ENCODE data around the gene NBPF3. TPM values are rescaled to one million over a fixed set of nuclear protein-coding genes. Genes with fewer than 3 reads are reported as not detected.

NBPF3 gene
- total RNA-seq, 1 donor, result 24.6 TPM

DNA sequence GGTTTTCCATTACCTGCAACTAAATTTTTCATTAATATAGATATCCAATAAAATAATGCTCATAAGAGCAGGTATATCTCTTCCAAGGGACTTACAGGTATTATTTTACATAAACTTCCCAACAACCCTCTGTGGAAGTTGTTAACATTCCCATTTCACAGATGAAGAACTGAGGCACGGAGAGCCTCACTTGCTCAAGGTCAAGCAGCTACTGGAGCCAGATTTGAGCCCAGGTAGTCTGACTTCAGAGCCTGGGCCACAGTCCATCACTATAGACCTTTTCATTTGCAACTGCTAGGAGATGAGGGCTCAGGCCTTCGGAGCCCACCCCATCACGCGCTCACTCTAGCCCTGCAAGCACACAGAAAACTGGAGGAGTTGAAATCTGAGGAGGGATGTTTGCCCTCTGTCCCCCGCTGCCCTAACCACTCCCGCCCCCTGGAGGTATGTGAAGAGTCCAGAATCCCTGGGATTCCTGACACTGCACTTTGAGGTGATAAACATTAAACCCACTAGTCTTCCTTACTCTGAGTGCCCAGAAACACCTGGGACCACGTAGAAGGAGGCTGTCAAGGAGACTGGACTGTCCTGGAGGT lies 57.6 kb downstream of the NBPF3 start:
- H3K27ac ChIP-seq (ENCODE audit: low read depth, low read length), result no peak overlapping the region
- H3K79me2 ChIP-seq (ENCODE audit: insufficient read depth, low read length), result no peaks in the 10 kb centered on the region
- no peaks in the 10 kb centered on the region for H4K20me1 ChIP-seq (ENCODE audit: insufficient read depth, low read length)
- no peak overlapping the region for H3K4me2 ChIP-seq (ENCODE audit: insufficient read depth, low read length)
- H3K27me3 ChIP-seq (ENCODE audit: insufficient read depth, low read length), result peaks cover 28% of the 10 kb centered on the region
- TF ChIP-seq, protein P1, sequence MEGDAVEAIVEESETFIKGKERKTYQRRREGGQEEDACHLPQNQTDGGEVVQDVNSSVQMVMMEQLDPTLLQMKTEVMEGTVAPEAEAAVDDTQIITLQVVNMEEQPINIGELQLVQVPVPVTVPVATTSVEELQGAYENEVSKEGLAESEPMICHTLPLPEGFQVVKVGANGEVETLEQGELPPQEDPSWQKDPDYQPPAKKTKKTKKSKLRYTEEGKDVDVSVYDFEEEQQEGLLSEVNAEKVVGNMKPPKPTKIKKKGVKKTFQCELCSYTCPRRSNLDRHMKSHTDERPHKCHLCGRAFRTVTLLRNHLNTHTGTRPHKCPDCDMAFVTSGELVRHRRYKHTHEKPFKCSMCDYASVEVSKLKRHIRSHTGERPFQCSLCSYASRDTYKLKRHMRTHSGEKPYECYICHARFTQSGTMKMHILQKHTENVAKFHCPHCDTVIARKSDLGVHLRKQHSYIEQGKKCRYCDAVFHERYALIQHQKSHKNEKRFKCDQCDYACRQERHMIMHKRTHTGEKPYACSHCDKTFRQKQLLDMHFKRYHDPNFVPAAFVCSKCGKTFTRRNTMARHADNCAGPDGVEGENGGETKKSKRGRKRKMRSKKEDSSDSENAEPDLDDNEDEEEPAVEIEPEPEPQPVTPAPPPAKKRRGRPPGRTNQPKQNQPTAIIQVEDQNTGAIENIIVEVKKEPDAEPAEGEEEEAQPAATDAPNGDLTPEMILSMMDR (IDR thresholded peaks at IDR 0.05; ENCODE audit: extremely low read depth, low read depth, low read length), result no peak
- DNase-seq (ENCODE audit: insufficient read length, low spot score, missing footprints), result no peak
- H3K36me3 ChIP-seq (ENCODE audit: insufficient read depth, low read length), result no peaks in the 10 kb centered on the region
- H2AFZ ChIP-seq (ENCODE audit: low read length), result no peak overlapping the region
- peaks cover 2% of the 10 kb centered on the region for H3K9me3 ChIP-seq (ENCODE audit: low read depth, low read length)
- H3K4me1 ChIP-seq (ENCODE audit: insufficient read depth, low read length), result no peaks in the 10 kb centered on the region
- H3K4me3 ChIP-seq (ENCODE audit: insufficient read depth, low read length), result no peak overlapping the region

DNA sequence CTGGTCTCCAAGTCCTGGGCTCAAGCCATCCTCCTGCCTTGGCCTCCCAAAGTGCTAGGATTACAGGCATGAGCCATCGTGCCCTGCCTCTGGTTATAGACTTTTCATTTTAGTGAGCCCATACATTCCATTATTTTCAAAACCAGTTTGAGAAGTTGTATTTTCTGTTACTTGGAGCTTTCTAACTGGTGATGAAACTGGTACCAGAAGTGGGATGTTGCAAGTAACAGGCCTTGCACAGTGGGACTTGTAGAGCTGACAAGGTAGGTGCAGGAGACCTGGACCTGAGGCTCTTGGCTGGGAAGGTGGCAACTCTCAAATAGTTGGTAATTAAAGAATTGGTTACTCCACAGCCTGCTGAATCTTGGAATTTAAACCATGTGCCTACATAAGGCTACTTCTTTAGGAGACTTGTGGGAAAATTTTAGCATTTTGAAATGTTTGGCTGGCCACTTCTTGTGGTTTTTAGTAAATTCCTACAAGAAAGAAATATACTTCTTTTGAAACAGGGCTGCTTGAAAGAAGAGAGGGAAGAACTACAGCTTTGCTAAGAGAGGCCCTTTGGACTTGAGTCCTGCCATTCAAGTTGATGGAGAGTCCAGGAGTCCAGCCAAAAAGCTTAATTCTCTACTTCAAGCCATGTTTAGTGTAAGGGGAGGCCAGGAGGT lies 59.5 kb downstream of the NBPF3 start:
- DNase-seq (ENCODE audit: insufficient read length, low spot score, missing footprints), result no peak

DNA sequence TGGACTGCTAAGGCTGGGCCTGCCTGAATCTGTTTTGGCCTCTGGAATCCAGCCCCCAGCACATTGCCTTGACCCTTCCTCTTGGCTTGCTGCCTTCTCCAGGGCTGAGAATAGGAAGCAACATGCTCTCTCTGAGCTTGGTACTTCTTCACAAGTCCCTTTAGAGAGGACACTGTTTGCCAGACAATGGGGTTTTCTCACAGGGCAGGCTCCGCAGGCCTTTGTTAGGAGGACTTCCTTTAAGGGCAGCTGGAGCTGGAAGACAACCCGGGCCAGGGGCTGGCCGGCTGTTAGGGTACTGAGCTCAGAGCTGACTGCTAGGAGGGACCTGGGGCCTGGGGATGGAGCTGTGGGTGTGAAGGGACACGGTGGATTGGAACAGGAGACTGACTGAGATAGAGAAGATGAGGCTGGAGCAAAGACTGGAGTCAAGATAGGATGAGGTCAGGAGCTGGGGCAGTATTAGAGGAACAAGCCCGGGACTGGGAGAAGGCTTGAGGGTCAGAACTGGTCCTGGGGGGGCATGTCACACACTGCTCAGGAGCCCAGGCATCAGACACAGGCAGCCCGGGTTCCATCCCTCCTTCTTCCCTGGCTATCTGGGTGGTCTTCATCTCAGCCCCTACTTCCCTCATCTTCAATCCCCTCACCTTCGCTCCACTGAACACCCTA lies 63.9 kb downstream of the NBPF3 start:
- Histone ChIP-seq H4K20me1 (ENCODE audit: insufficient read depth, low read length) (no peaks in the 10 kb centered on the region), H3K4me1 (ENCODE audit: insufficient read depth, low read length) (peaks cover 4% of the 10 kb centered on the region), H3K27me3 (ENCODE audit: insufficient read depth, low read length) (peaks cover 18% of the 10 kb centered on the region), H2AFZ (ENCODE audit: low read length) (no peak overlapping the region), H3K4me2 (ENCODE audit: insufficient read depth, low read length) (no peak overlapping the region), H3K4me3 (ENCODE audit: insufficient read depth, low read length) (no peak overlapping the region), H3K36me3 (ENCODE audit: insufficient read depth, low read length) (no peaks in the 10 kb centered on the region), H3K9me3 (ENCODE audit: low read depth, low read length) (peaks cover 2% of the 10 kb centered on the region), H3K27ac (ENCODE audit: low read depth, low read length) (no peak overlapping the region), H3K79me2 (ENCODE audit: insufficient read depth, low read length) (no peaks in the 10 kb centered on the region)
- TF ChIP-seq, protein P1 (IDR thresholded peaks at IDR 0.05; ENCODE audit: extremely low read depth, low read depth, low read length), result no peak
- DNase-seq (ENCODE audit: insufficient read length, low spot score, missing footprints), result no peak

More for the DNA sequence above, 59.5 kb downstream of the NBPF3 start:
- peaks cover 15% of the 10 kb centered on the region for H3K27me3 ChIP-seq (ENCODE audit: insufficient read depth, low read length)
- no peaks in the 10 kb centered on the region for H3K4me1 ChIP-seq (ENCODE audit: insufficient read depth, low read length)
- H3K9me3 ChIP-seq (ENCODE audit: low read depth, low read length), result peaks cover 2% of the 10 kb centered on the region
- TF ChIP-seq, protein P1 (IDR thresholded peaks at IDR 0.05; ENCODE audit: extremely low read depth, low read depth, low read length), result no peak
- H3K79me2 ChIP-seq (ENCODE audit: insufficient read depth, low read length), result no peaks in the 10 kb centered on the region
- H2AFZ ChIP-seq (ENCODE audit: low read length), result no peak overlapping the region
- H3K36me3 ChIP-seq (ENCODE audit: insufficient read depth, low read length), result no peaks in the 10 kb centered on the region
- no peak overlapping the region for H3K4me3 ChIP-seq (ENCODE audit: insufficient read depth, low read length)
- no peak overlapping the region for H3K27ac ChIP-seq (ENCODE audit: low read depth, low read length)
- H4K20me1 ChIP-seq (ENCODE audit: insufficient read depth, low read length), result no peaks in the 10 kb centered on the region
- H3K4me2 ChIP-seq (ENCODE audit: insufficient read depth, low read length), result no peak overlapping the region

DNA sequence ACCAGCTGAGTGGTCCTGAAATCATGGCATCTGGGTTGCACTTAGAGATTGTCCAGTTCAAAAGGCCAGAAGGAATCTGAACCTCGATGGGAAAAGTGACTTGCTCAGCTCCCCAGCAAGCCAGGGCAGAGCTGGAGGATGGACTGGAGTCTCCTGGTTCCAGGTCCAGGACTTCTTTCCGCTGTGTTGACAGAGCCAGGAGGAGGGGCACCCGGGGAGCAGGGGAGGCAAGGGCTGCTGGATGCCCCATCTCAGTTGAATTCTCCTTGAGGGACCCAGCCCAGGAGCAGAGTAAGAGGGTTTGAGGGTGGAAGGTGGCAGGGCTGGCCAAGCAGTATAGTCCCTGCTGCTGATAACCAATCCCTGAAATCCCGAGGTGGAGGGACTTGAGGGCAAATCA lies 66.9 kb downstream of the NBPF3 start:
- Histone ChIP-seq H3K4me3 (ENCODE audit: insufficient read depth, low read length) (no peak overlapping the region), H2AFZ (ENCODE audit: low read length) (no peak overlapping the region), H3K9me3 (ENCODE audit: low read depth, low read length) (no peaks in the 10 kb centered on the region), H3K27ac (ENCODE audit: low read depth, low read length) (no peak overlapping the region), H3K79me2 (ENCODE audit: insufficient read depth, low read length) (no peaks in the 10 kb centered on the region), H3K4me1 (ENCODE audit: insufficient read depth, low read length) (peaks cover 29% of the 10 kb centered on the region), H3K27me3 (ENCODE audit: insufficient read depth, low read length) (peaks cover 22% of the 10 kb centered on the region), H3K4me2 (ENCODE audit: insufficient read depth, low read length) (no peak overlapping the region), H4K20me1 (ENCODE audit: insufficient read depth, low read length) (no peaks in the 10 kb centered on the region), H3K36me3 (ENCODE audit: insufficient read depth, low read length) (no peaks in the 10 kb centered on the region)
- TF ChIP-seq, protein P1 (IDR thresholded peaks at IDR 0.05; ENCODE audit: extremely low read depth, low read depth, low read length), result no peak
- no peak for DNase-seq (ENCODE audit: insufficient read length, low spot score, missing footprints)

All from osteoblast (primary cell).